ENCODE data around the gene EIF3I.

EIF3I gene

DNA sequence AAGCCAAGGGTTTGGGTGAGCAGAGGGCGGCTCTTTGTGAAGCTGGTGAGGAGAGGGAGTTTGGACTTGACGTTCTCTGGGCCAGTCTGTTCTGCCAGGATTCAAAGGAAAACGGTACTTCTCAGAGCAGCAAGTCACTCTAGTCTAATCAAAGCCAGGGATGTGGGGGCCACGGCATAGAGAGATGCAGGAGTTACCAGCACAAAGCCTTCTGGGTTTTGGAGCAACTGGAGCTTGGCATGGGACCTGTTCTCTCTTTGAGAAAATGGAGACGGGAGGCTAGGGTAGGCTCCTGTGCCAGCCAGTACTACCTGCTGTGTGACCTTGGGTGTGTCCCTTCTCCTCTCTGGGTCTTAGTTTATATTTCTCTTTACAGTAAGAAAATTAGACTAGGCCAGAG lies 40.6 kb upstream of the EIF3I start:
- H4K20me1 ChIP-seq (ENCODE audit: insufficient read depth, low read length), result peaks cover 2% of the 10 kb centered on the region; the same call in 1 of the 2 replicates
- peaks cover 62% of the 10 kb centered on the region for H3K79me2 ChIP-seq (ENCODE audit: low read length)
- H3K27me3 ChIP-seq (ENCODE audit: low read depth, low read length), result no peaks in the 10 kb centered on the region
- H3K4me3 ChIP-seq (ENCODE audit: low read length), result no peak overlapping the region
- no peak overlapping the region for H3K27ac ChIP-seq (ENCODE audit: low read length)
- H2AFZ ChIP-seq (ENCODE audit: low read depth, low read length), result no peak overlapping the region
- H3K9ac ChIP-seq (ENCODE audit: low read length), result no peak overlapping the region
- no peak for TF ChIP-seq EZH2phosphoT487 (IDR thresholded peaks at IDR 0.05; ENCODE audit: low read depth)
- TF ChIP-seq, protein P1, sequence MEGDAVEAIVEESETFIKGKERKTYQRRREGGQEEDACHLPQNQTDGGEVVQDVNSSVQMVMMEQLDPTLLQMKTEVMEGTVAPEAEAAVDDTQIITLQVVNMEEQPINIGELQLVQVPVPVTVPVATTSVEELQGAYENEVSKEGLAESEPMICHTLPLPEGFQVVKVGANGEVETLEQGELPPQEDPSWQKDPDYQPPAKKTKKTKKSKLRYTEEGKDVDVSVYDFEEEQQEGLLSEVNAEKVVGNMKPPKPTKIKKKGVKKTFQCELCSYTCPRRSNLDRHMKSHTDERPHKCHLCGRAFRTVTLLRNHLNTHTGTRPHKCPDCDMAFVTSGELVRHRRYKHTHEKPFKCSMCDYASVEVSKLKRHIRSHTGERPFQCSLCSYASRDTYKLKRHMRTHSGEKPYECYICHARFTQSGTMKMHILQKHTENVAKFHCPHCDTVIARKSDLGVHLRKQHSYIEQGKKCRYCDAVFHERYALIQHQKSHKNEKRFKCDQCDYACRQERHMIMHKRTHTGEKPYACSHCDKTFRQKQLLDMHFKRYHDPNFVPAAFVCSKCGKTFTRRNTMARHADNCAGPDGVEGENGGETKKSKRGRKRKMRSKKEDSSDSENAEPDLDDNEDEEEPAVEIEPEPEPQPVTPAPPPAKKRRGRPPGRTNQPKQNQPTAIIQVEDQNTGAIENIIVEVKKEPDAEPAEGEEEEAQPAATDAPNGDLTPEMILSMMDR (IDR thresholded peaks at IDR 0.05; ENCODE audit: low read depth, low read length), result no peak
- no peak overlapping the region for H3K4me2 ChIP-seq (ENCODE audit: low read length)
- H3K36me3 ChIP-seq (replicated peaks; ENCODE audit: low read depth, low read length), result peaks cover 36% of the 10 kb centered on the region
- H3K4me1 ChIP-seq (ENCODE audit: low read length), result peaks cover 18% of the 10 kb centered on the region
- no peaks in the 10 kb centered on the region for H3K9me3 ChIP-seq (ENCODE audit: insufficient read depth, low read length)

DNA sequence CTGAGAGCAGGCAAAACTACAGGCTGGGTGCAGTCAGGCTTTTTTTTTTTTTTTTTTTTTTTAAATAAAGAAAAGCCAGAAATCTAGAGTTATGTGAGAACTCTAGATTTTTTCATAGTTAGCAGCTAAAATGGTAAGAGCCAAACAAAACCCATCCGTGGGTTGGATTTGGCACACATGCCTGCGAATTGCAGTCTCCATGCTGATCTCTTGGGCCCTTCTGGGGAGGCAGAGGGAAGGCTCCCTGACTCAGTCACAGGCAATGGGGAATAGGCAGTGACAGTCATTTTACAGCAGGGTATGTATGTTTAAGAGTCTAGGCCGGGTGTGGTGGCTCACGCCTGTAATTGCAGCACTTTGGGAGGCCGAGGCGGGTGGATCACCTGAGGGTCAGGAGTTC lies 40.1 kb upstream of the EIF3I start:
- Histone ChIP-seq H3K4me3 (ENCODE audit: low read length) (no peak overlapping the region), H4K20me1 (ENCODE audit: insufficient read depth, low read length) (peaks cover 2% of the 10 kb centered on the region; the same call in 1 of the 2 replicates), H2AFZ (ENCODE audit: low read depth, low read length) (no peak overlapping the region), H3K27me3 (ENCODE audit: low read depth, low read length) (no peaks in the 10 kb centered on the region), H3K79me2 (ENCODE audit: low read length) (peaks cover 66% of the 10 kb centered on the region), H3K4me1 (ENCODE audit: low read length) (peaks cover 18% of the 10 kb centered on the region), H3K9me3 (ENCODE audit: insufficient read depth, low read length) (no peaks in the 10 kb centered on the region), H3K4me2 (ENCODE audit: low read length) (no peak overlapping the region), H3K36me3 (replicated peaks; ENCODE audit: low read depth, low read length) (peaks cover 38% of the 10 kb centered on the region), H3K9ac (ENCODE audit: low read length) (no peak overlapping the region), H3K27ac (ENCODE audit: low read length) (no peak overlapping the region)
- TF ChIP-seq, protein P1 (IDR thresholded peaks at IDR 0.05; ENCODE audit: low read depth, low read length), result no peak
- TF ChIP-seq EZH2phosphoT487 (IDR thresholded peaks at IDR 0.05; ENCODE audit: low read depth), result no peak

DNA sequence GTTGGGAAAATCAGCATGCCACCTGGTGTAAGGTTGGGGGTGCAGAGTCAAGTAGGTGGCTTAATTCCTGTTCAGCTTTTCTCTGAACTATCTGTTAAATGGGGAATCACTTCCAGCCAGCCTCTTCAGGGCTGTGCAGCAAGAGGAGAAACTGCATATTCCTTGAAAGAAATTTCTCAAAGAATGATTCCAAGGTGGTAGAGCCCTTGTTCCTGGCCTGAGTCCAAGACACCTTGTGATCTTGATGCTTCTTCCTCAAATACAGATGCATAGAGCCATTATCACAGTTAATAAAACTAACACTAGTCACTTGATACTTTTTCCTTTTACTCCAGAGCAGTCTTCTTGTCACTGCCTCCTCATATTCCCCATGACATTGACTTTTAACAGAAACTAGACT lies 37.6 kb upstream of the EIF3I start:
- Histone ChIP-seq H3K36me3 (replicated peaks; ENCODE audit: low read depth, low read length) (peaks cover 46% of the 10 kb centered on the region), H3K4me2 (ENCODE audit: low read length) (no peak overlapping the region), H3K9me3 (ENCODE audit: insufficient read depth, low read length) (no peaks in the 10 kb centered on the region), H3K9ac (ENCODE audit: low read length) (no peak overlapping the region), H4K20me1 (ENCODE audit: insufficient read depth, low read length) (peaks cover 2% of the 10 kb centered on the region), H3K4me3 (ENCODE audit: low read length) (no peak overlapping the region), H2AFZ (ENCODE audit: low read depth, low read length) (no peak overlapping the region), H3K27ac (ENCODE audit: low read length) (no peak overlapping the region), H3K27me3 (ENCODE audit: low read depth, low read length) (no peaks in the 10 kb centered on the region), H3K79me2 (ENCODE audit: low read length) (peaks cover 74% of the 10 kb centered on the region), H3K4me1 (ENCODE audit: low read length) (peaks cover 10% of the 10 kb centered on the region)
- TF ChIP-seq, protein P1 (IDR thresholded peaks at IDR 0.05; ENCODE audit: low read depth, low read length), result no peak
- TF ChIP-seq EZH2phosphoT487 (IDR thresholded peaks at IDR 0.05; ENCODE audit: low read depth), result no peak

DNA sequence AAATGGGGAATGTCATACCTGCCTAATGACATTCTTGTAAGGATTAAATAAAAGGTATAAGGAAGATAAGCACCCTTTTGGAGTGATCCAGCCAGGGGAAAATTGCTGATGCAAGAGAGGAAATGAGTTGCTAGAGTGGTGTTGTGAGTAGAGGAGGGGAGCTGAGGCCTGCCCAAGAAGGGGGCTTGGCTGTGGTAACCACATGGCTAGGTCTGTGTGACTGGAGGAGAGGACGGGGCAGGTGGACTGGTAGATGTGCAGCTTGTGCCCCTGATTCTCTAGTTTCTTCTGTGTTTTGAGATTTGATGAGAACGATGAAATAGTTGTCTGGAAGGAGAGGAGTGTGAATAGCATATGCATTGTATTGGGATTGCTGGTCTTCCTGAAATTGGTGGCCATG lies 36.1 kb upstream of the EIF3I start:
- H3K4me2 ChIP-seq (ENCODE audit: low read length), result no peak overlapping the region
- H3K79me2 ChIP-seq (ENCODE audit: low read length), result peaks cover 60% of the 10 kb centered on the region
- H2AFZ ChIP-seq (ENCODE audit: low read depth, low read length), result no peak overlapping the region
- peaks cover 49% of the 10 kb centered on the region for H3K36me3 ChIP-seq (replicated peaks; ENCODE audit: low read depth, low read length)
- H4K20me1 ChIP-seq (ENCODE audit: insufficient read depth, low read length), result peaks cover 2% of the 10 kb centered on the region
- no peaks in the 10 kb centered on the region for H3K27me3 ChIP-seq (ENCODE audit: low read depth, low read length)
- no peak overlapping the region for H3K27ac ChIP-seq (ENCODE audit: low read length)
- TF ChIP-seq, protein P1 (IDR thresholded peaks at IDR 0.05; ENCODE audit: low read depth, low read length), result no peak
- no peak for TF ChIP-seq EZH2phosphoT487 (IDR thresholded peaks at IDR 0.05; ENCODE audit: low read depth)
- H3K9ac ChIP-seq (ENCODE audit: low read length), result no peak overlapping the region
- no peak overlapping the region for H3K4me3 ChIP-seq (ENCODE audit: low read length)
- H3K4me1 ChIP-seq (ENCODE audit: low read length), result peaks cover 7% of the 10 kb centered on the region
- no peaks in the 10 kb centered on the region for H3K9me3 ChIP-seq (ENCODE audit: insufficient read depth, low read length)

Measured in OCI-LY3 (cell line).